ENCODE results near the gene LTB4R2.

LTB4R2 gene

GRCh38 chr14:24297190-24297964, 12.6 kb upstream of the LTB4R2 start:
- Histone ChIP-seq H3K9me3 (no peaks in the 10 kb centered on the region), H3K27ac (peak overlapping the region; percentile 68), H3K4me3 (ENCODE audit: low read depth in 1 of 2, low read length in 1 of 2) (no peak overlapping the region), H3K27me3 (no peaks in the 10 kb centered on the region), H3K4me1 (ENCODE audit: control insufficient read depth in 1 of 2, insufficient read depth in 1 of 2, low read depth in 1 of 2, low read length in 1 of 2) (peaks cover 42 to 49% of the 10 kb centered on the region in 2 experiments), H3K36me3 (peaks cover 37% of the 10 kb centered on the region)
- no peak for TF ChIP-seq CTCF (IDR thresholded peaks at IDR 0.05)

- no peak for TF ChIP-seq CTCF (IDR thresholded peaks at IDR 0.05)
- Histone ChIP-seq H3K27me3 (no peaks in the 10 kb centered on the region), H3K4me3 (ENCODE audit: low read depth in 1 of 2, low read length in 1 of 2) (peak overlapping the region; percentile 88 to 91), H3K9me3 (no peaks in the 10 kb centered on the region), H3K27ac (peak overlapping the region; percentile 87), H3K36me3 (peaks cover 34% of the 10 kb centered on the region), H3K4me1 (ENCODE audit: control insufficient read depth in 1 of 2, insufficient read depth in 1 of 2, low read depth in 1 of 2, low read length in 1 of 2) (peaks cover 42 to 49% of the 10 kb centered on the region in 2 experiments)
These were observed 11.1 kb upstream of the LTB4R2 start for GRCh38 chr14:24298892-24299254.

GRCh38 chr14:24299255-24300191, 10.4 kb upstream of the LTB4R2 start, which contains the start of the genes DHRS1 and NOP9:
Gene DHRS1, minus strand, starts transcription at chr14:24299780. Its CDS starts 674 bp downstream, at chr14:24299106.
Gene NOP9, plus strand, starts transcription at chr14:24299850. Its CDS starts 105 bp downstream, at chr14:24299955.
- TF ChIP-seq CTCF (IDR thresholded peaks at IDR 0.05), result peak; percentile 54
- H3K36me3 ChIP-seq, result peaks cover 34% of the 10 kb centered on the region
- H3K4me1 ChIP-seq (ENCODE audit: control insufficient read depth in 1 of 2, insufficient read depth in 1 of 2, low read depth in 1 of 2, low read length in 1 of 2), result peaks cover 42 to 49% of the 10 kb centered on the region in 2 experiments
- H3K27me3 ChIP-seq, result no peaks in the 10 kb centered on the region
- peak within 1 kb of the TSS; percentile 88 to 91 for H3K4me3 ChIP-seq (ENCODE audit: low read depth in 1 of 2, low read length in 1 of 2)
- H3K9me3 ChIP-seq, result no peaks in the 10 kb centered on the region
- peak within 1 kb of the TSS; percentile 87 for H3K27ac ChIP-seq

GRCh38 chr14:24300326-24300980, 9.5 kb upstream of the LTB4R2 start:
- Histone ChIP-seq H3K27me3 (no peaks in the 10 kb centered on the region), H3K36me3 (peaks cover 37% of the 10 kb centered on the region), H3K4me3 (ENCODE audit: low read depth in 1 of 2, low read length in 1 of 2) (peak overlapping the region; percentile 88 to 91), H3K4me1 (ENCODE audit: control insufficient read depth in 1 of 2, insufficient read depth in 1 of 2, low read depth in 1 of 2, low read length in 1 of 2) (peaks cover 42 to 49% of the 10 kb centered on the region in 2 experiments), H3K9me3 (no peaks in the 10 kb centered on the region), H3K27ac (peak overlapping the region; percentile 87)
- no peak for TF ChIP-seq CTCF (IDR thresholded peaks at IDR 0.05)

GRCh38 chr14:24304019-24304387, 5.9 kb upstream of the LTB4R2 start:
- H3K36me3 ChIP-seq, result peaks cover 48% of the 10 kb centered on the region
- no peak for TF ChIP-seq CTCF (IDR thresholded peaks at IDR 0.05)
- no peak overlapping the region for H3K4me3 ChIP-seq (ENCODE audit: low read depth in 1 of 2, low read length in 1 of 2)
- H3K4me1 ChIP-seq (ENCODE audit: control insufficient read depth in 1 of 2, insufficient read depth in 1 of 2, low read depth in 1 of 2, low read length in 1 of 2), result peaks cover 32 to 41% of the 10 kb centered on the region in 2 experiments
- H3K27ac ChIP-seq, result peak overlapping the region; percentile 9
- H3K27me3 ChIP-seq, result no peaks in the 10 kb centered on the region
- no peaks in the 10 kb centered on the region for H3K9me3 ChIP-seq
